ENCODE results near the gene RAC2.
"Not testable (repeated sequence)": the region's sequence is repeated elsewhere in the genome, so short reads cannot be mapped to it uniquely, and the experiment has no call there.

RAC2 gene

GRCh38 chr22:37202716-37203115 lies 41.4 kb downstream of the RAC2 start:
- no peak for DNase-seq (ENCODE audit: low read depth)
- H3K4me3 ChIP-seq (ENCODE audit: low read depth, low read length) = no peak overlapping the region
- TF ChIP-seq CTCF (IDR thresholded peaks at IDR 0.05; ENCODE audit: control insufficient read depth, extremely low read depth, insufficient read depth) = no peak

- no peak for TF ChIP-seq CTCF (IDR thresholded peaks at IDR 0.05; ENCODE audit: control insufficient read depth, extremely low read depth, insufficient read depth)
- no peak for DNase-seq (ENCODE audit: low read depth)
- H3K4me3 ChIP-seq (ENCODE audit: low read depth, low read length) = no peak overlapping the region
Observed at GRCh38 chr22:37202001-37202555, 42.0 kb downstream of the RAC2 start.

GRCh38 chr22:37201443-37201820 lies 42.6 kb downstream of the RAC2 start:
- DNase-seq (ENCODE audit: low read depth); H3K4me3 ChIP-seq (ENCODE audit: low read depth, low read length): not testable (repeated sequence)

GRCh38 chr22:37199760-37200108 lies 44.3 kb downstream of the RAC2 start:
- no peak for DNase-seq (ENCODE audit: low read depth)
- H3K4me3 ChIP-seq (ENCODE audit: low read depth, low read length) = peak overlapping the region; percentile 1; the same call in 1 of the 2 replicates

GRCh38 chr22:37199103-37199759 lies 44.8 kb downstream of the RAC2 start:
- DNase-seq (ENCODE audit: low read depth) = peak; percentile 89
- peak overlapping the region; percentile 68 for H3K4me3 ChIP-seq (ENCODE audit: low read depth, low read length)
- TF ChIP-seq CTCF (IDR thresholded peaks at IDR 0.05; ENCODE audit: control insufficient read depth, extremely low read depth, insufficient read depth) = peak; percentile 88

More at GRCh38 chr22:37199760-37200108, 44.3 kb downstream of the RAC2 start:
- TF ChIP-seq CTCF (IDR thresholded peaks at IDR 0.05; ENCODE audit: control insufficient read depth, extremely low read depth, insufficient read depth) = no peak

- TF ChIP-seq CTCF (IDR thresholded peaks at IDR 0.05; ENCODE audit: control insufficient read depth, extremely low read depth, insufficient read depth) = peak; percentile 68
- peak overlapping the region; percentile 68 for H3K4me3 ChIP-seq (ENCODE audit: low read depth, low read length)
- peak; percentile 60 for DNase-seq (ENCODE audit: low read depth)
Observed at GRCh38 chr22:37198258-37199102, 45.6 kb downstream of the RAC2 start.

Measured in LNCaP clone FGC (cell line).